ENCODE data around the gene UPK3A. TPM values are rescaled to one million over a fixed set of nuclear protein-coding genes. Genes with fewer than 3 reads are reported as not detected.

UPK3A gene
- total RNA-seq, 3 donors from 2014 or later = not detected

Other genes with a start within 250 kb of the UPK3A start
- gene NUP50, start 121.0 kb upstream of the UPK3A start, total RNA-seq = 10 to 100 TPM; 40.6 to 53.9 (median 49.2) TPM
- 10 to 100 TPM; 29.4 to 45.3 (median 35.1) TPM for gene KIAA0930, start 44.1 kb upstream of the UPK3A start, total RNA-seq
- 100 to 1,000 TPM in 1 of 3 donors, 10 to 100 TPM in 2; 33.8 to 104 (median 55.4) TPM for gene FAM118A, start 25.0 kb downstream of the UPK3A start, total RNA-seq
- gene SMC1B, start 128.7 kb downstream of the UPK3A start, total RNA-seq = not detected
- 1 to 10 TPM in 2 of 3 donors, under 1 TPM in 1; 0.48 to 2.0 (median 1.3) TPM for gene RIBC2, start 128.7 kb downstream of the UPK3A start, total RNA-seq
- gene FBLN1, start 217.9 kb downstream of the UPK3A start, total RNA-seq = 100 to 1,000 TPM; 115 to 293 (median 267) TPM

Measured in breast epithelium (tissue), 3 donors.